Putamen (tissue), 1 donor: ENCODE data around the gene BCAS3.
A peak's percentile ranks its signal among the peaks of the same experiment; 100 is the strongest.

Experiments
- DNase-seq: peaks from one replicate; pipeline ENCODE4 v3.0.0-alpha.2; 2016; ENCODE audit warnings: low spot score

BCAS3 gene

DNA sequence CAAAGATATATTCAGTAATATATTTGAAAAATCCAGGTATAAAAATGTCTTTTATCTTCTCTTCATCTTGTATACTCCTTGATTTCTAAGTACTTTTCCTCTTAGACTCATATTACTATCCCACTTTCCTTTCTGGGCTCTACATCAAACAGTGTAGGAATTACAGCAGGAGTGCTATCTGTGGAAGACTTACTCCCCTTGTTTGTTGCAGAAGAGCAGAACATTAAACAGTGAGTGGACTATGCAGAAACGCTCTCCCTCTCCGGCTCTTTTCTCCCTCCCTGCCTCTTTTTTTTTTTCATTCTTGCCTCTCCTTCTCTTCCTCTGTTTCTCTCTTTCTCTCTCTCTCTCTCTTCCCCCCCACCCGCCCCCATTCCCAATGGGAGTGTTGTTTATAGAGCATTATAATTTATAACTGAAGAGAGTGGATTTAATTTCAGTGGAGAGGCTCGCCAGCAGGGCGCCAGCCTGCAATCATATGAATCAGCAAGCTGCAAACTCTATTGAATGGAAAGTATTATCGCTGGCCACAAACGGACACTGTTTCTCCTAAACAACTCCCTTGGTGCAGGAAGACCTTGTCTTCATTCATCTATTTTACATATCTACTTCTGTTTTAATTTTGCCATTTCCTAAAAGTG lies 479.7 kb downstream of the BCAS3 start:
- DNase-seq = peak; percentile 26

DNA sequence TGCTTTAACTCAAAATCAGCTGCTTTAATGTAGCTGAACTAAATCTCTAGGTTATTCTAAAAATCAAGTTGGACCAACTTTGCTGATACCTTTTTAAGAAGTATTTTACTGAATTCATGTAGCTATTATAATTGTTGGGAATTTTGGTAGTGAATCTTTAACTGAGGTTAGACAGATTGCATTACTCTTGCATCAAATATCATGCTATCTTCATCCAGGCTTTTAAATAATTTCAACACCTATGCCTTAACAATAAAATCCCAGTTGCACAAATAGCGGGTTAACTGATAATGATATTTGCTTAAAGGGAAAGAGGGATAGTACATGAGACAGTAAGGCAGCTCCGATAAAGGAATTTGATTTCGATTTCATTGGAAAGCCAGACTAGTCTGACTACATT lies 480.7 kb downstream of the BCAS3 start:
- no peak for DNase-seq

DNA sequence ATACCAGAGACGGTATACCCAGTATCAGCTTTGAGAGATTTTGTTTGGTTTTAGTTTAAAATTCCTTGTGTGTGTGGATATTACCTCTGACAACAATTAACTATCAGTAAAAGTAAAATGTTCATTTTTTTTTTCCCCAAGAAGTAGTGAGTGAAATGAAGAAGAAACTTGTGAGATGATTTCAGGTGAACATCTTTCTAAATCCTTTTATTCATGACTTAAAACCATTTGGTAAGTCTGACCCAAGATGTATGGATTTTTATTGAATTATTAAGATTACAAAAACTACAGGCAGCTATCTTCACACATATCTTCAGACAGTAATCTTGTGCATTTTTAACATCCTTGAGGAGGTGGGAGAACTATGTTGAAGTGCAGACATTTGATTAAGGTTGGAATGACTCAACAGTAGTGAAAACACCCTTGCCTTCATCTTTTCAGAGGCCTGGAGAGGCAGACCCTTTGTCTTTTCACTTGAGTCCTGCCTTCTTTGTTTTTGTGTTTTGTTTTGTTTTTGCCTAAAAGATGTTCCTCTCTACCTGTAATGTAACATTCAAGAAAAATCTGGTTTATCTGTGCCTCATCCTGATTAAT lies 481.7 kb downstream of the BCAS3 start:
- no peak for DNase-seq

DNA sequence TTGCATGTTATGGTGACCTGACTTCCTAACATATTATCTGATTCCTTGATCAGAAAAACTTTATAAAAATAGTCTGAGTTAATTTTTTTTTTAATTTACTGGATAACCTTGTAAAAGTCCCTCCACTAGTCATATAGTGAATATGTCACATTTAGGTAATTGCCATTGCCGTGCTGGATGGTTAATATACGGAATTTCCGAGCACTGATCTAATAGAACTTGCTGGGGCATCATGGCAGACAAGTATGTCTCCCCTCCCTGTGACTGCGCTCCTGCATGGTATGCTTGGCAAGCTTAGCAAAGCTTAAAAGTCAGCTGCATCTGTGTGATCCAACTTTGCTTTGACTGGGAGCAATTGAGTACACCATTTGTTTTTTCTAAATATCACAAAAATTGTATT lies 482.6 kb downstream of the BCAS3 start:
- no peak for DNase-seq

DNA sequence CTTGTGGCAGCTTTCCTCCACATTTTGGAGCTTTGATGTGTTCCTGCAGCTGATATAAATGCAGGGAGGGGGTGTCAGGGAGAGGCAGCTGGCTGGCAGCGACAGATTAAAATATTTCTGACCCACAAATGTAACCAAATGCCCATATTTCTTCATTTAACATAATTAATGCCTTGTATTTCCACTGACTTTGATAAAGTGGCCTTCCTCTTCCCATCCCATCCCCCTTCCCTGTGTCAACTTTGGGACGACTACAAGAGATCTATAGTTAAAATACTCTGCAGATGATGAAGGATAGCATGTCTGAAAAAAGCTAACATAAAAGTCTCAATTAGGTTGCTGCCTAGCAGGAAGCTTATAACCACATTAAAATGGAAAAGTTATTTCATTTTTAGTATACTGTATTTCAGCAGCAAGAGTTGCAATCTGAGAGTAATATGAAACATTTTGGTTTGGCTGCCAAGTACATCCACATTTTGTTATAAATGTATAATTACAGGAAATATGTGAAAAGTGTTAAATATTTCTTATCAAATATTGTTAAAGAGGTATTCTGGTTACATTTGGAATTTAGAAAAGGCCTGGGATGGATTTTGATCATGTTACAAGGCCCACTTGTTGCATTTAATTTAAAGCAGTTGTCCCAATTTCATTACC lies 483.3 kb downstream of the BCAS3 start:
- no peak for DNase-seq

DNA sequence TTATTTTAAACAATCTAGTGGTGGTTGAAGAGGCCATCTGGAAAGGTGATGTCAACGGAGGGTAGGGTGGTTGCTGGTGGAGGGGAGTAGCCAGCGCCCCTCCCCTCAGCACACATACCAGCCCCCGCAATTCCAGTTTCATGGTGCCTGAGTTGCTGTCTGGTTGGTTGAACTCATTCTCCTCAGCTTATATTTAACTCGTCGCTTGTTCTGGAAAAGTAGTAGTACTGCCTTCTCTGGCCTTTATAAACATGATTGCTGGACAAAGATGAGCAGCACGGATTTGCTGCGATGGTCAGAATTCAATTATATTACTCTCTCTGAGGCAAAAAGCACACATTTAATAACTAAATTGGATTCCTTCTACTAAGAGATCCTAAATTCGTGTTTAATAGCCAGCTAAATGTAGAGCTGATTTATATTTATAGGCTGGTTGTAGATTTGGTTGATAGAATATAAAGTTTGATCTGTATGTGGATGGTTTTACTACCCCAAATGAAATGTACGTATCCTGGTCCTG lies 484.0 kb downstream of the BCAS3 start:
- no peak for DNase-seq

DNA sequence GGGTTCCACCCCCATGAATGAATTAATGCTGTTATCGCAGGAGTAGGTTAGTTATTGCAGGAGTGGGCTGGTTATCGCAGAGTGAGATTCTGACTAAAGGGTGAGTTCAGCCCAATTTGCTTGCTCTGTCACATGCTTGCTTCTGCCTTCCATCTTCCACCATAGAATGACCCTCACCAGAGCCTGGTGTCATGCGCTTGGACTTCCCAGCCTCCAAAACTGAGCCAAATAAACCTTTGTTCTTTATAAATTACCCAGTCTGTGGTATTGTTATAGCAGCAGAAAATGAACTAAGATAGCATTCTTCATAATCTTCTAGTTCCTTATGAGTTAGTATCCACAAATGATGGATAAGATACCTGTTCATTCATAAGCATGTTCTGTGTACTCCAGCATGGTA lies 486.9 kb downstream of the BCAS3 start:
- DNase-seq = no peak

DNA sequence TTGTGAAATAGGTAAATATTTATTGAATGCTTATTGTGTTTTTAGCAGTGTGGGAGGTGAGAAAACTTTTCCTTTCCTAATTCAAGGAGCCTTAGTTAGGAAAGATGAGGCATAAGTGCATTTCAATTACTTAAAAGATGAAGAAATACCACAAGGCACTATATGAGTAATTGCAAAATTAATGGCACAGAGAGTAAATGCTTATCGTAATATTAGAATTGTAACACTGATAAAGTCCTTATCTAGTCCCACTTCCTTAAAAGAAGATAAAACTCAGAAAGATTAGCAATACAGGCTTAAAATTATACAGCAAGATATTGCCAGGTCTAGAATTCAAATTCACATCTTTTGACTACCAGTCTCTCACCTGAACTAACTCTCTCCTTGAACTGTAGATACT lies 489.4 kb downstream of the BCAS3 start:
- no peak for DNase-seq

DNA sequence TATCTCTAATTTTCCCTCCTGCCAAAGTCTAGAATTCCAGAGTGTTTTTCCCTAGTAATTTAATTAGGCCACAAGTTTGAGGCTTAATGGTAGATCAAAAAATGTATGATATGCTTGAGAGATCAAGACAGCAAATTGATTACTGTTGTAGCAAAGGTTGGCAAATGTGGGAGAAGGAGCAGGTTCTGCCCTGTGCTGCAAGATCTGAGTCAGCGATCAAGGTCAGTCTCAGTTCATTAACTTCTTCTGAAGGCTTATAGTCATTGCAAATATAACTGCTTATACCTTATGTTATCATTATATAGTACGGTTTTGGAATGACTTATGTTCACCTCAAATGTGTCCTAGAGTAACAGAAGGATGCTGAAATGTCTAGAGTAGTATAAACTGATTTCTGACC lies 490.9 kb downstream of the BCAS3 start:
- DNase-seq = no peak

DNA sequence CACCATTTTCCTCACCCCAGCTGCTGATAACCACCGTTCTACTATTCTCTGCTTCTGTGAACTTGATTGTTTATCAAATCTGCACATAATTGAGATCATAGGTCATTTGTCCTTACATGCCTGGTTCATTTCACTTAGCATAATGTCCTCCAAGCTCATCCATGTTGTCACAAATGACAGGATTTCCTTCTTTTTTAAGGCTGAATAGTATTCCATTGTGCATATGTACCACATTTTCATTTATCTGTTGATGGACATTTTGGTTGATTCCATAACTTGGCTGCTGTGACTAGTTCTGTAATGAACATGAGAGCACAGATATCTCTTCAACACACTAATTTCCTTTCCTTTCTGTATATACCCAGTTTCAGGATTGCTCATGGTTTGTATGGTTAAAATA lies 496.7 kb downstream of the BCAS3 start:
- DNase-seq = no peak

DNA sequence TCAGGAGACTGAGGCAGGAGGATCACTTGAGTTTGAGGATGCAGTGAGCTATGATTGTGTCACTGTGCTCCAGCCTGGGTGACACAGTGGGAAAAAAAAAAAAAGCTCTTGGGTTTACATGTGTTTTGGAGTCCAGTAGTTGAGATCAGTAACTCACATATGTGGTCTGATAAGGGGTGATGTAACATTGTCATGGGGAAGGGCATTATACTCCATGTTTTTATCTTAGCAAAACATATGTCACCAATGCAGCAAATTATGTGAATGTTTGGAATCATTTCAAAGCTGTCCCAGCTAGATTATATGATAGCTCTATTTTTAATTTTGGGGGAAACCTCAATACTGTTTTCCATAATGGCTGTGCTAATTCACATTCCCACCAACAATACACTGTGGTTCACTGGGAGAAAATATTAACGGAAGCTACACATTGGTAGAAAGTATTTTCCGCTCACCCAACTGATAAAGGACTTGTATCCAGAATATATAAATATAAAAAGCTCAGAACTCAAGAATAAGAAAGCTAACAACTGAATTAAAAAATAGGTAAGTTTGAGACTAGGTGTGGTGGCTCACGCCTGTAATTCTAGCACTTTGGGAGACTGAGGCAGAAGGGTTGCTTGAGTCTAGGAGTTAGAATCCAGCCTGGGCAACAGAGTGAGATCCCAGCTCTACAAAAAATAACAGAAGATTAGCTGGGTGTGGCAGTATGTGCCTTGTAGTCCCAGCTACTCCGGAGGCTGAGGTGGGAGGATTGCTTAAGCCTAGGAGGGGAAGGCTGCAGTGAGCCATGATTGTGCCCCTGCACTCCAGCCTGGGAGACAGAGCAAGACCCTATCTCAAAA lies 497.9 kb downstream of the BCAS3 start:
- DNase-seq = no peak

DNA sequence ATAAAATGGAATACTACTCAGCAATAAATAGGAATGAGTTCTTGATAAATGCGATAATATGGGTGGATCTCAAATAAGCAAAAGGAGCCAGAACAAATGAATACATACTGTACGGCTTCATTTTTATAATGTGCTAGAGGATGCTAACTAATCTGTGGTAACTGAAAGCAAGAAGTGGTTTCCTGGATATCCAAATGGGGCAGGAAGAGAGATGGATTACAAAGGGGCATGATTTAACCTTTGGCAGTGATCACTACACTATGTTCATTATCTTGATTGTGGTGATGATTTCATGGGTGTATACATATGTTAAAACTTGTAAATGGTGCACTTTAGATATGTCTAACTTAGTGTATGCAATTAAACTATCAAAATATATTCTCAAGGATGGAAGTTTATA lies 499.7 kb downstream of the BCAS3 start:
- DNase-seq = no peak

DNA sequence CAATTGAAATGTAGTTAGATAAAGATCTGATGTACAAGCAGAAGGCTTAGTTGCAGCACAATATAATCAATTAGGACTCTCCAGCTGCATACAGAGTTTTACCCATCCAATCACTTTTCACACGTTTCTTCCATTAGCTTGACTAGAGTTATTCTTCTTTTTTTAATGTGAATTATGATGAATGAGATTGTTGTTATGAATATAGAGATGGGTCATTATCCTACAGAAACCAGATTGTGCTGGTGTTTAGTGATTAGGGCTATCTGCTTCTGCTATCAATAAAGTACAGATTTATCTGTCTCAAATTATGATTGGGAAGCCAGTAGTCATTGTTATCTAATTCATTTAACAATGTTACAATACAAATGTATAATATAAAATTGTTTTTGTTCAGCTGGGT lies 500.6 kb downstream of the BCAS3 start:
- no peak for DNase-seq

DNA sequence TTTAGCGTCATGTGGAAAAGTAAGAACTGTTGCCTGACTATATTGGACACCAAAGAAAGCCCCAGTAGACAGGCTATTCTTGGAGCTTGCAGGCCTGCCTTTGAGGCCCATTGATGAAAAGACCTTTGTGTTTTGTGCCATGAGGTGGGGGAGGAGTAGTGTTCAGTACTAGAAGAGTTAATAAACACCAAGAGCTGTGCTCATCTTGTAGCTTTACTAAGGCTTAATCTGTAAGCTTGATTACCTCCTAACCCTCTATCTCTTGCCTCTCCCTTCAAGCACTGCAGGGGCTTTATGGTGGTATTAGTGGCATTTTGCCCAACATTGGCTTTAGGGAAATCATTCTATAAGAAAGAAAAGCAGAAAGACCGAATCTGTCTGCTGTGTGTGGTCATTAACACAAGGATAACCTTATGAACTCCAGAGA lies 501.7 kb downstream of the BCAS3 start:
- peak; percentile 9 for DNase-seq

DNA sequence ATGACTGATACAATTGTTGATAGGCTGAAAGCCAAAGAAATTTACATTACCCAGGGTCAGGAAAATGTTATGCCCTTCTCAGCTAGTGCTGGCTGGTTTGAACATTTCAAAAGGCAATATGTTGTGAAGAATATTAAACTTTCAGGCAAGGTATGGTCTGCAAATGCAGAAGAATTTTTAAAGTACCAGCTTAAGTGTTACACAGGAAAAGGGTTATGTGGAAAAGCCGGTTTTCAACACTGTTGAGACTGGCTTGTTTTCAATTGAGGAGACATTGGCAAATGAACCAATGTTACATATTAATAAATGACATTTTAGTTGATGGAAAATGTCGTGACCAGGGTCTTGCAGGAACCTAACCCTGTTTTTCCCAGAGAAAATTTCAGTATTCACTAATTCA lies 506.1 kb downstream of the BCAS3 start:
- no peak for DNase-seq

DNA sequence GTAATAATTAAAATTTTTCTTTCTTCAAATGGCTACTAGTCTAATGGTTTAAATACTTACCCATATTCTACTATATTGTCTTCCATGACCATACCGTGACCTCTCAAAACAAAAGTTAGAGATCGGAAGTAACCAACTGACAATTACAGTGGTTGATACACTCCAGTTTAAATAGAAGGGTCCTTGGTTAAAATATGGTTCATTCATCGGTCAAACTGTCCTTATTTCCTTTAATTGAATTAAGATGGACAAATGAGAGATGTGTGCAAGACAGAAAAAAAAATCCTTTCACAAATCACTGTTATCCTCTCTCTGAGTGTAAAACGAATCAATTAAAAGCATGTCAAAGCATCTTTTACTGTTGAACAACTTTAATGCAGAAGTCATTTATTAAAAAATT lies 507.7 kb downstream of the BCAS3 start:
- DNase-seq = no peak

DNA sequence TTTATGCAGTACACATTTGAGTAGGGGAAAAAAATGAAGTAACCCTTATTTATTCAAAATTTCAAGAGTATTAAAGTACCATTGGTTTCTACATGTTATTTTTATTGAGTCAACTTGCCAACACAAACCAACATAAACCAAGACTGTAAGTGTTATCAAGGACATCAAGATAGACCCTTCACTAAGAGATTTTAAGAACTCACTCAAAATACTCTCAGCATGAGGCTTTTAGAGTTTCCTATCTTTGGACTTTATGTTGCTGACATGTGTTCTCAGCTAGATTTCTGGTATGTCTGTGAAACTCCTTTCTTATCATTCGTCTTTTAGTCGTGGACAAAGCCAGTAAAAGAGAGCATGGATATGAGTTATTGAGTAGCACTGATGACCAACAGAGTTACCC lies 509.4 kb downstream of the BCAS3 start:
- DNase-seq = no peak

DNA sequence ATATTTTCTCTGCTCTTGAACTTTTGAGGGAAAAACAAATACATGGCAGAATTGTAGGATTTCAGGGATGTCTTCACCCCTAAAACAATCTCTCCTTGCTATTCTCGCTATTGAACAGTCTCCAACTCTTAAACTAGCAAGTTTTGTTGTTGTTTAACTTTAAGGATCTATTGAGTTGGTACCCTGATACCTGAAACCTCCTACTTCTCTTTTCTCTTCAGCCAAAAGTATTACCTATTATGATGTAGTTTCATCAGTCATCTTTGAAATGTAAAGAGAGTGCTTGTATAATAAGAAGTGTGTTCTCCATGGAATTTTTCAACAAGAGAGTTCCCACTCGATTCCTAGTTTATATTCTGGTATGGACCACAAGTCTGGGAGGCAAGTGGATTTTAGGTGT lies 510.4 kb downstream of the BCAS3 start:
- DNase-seq = no peak

DNA sequence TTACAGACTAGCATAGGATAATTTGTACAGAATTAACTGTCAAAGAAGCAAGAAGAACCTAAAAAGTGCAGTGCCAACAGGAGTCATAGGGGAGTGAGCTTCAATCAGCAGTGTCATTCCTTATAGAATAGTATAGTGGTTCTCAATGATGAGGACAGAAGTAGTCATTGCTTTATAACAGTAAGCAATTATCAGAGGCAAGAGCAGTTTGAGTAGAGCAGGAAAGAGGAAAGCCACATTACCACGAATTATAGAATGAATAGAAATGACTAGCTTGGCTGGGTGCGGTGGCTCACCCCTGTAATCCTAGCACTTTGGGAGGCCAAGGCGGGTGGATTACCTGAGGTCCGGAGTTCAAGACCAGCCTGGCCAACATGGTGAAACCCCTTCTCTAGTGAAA lies 512.3 kb downstream of the BCAS3 start:
- no peak for DNase-seq

DNA sequence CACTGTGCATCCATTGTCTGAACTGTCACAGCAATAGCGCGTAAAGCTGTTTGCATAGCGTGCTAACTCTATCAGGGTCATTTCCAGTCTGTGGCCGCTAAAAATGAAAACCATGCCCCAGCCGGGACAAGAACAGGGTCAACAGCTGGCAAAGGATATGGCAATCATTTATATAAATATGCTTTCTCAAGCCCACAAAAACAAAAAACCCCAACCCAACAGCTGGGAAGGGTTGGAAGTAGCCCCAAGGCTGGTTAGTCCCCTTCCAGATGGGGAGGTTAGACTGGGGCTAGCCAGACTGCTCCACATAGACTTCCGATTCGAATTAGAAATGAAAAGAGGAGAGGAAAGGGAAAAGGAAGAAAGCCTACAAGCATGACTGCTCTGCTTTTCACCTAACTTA lies 518.7 kb downstream of the BCAS3 start:
- no peak for DNase-seq

DNA sequence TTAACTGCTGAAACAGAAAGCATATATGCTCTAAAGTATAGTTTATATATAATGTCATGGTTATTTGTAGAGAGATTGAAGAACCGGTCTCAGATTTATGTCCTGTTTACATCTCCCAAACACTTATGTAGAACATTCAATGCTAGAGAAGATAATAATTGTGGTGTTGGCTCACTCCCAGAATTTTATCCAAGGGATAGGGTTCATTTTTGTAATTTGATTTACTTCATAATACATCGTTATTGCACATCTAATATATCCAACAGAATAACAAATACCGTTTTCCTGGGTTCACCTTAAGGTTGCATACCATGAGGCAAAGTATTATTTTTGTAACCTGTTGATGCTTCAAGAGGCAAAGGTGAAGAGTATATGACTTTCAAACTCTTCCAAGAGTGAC lies 519.1 kb downstream of the BCAS3 start:
- no peak for DNase-seq

DNA sequence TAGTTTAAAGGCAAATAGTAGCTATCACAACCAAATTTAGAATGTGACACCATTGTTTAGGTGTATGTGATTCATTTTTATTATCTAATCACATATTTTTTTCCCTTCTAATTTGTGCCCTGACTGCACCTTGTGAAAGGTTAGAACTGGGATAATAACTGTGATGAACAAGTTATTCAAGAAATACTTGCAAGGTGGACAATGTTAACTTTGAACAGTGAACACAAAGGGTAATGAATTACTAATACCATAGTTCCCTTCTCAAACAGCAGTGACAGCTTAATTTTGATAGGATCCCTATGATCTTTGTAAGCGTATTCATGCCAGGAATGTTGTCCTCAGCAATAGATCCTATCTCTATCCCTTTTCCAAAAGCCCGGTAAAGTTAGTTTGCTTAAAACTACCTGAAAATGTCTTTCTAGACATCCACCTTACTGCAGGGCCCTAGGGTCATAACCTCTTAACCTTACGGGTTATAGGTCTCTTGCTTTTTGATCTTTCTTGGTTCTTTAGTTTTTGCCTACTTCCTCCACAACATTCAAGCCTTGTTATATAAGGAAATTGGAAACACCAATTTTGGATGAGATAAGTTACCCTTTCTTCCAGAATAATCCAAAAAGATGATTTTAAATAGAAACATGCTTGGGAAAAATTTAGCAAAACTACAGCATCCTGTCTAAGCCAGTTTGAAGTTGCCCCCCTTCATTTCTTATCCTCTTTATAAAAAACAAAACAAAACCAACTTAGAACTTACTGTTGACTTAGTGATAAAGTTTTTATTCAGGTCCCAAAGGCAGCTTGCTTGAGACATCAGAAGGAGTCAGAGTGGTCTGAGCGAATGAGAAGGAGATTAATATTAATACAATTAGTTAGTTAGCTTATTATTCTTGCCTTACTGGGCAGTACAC lies 522.0 kb downstream of the BCAS3 start:
- no peak for DNase-seq
